IPS DF 6.9 (cell line): ENCODE data around the gene CCDC174.

Source experiments
- DNase-seq: peaks from one replicate; pipeline ENCODE4 v3.0.0-alpha.2; 2013; ENCODE audit warnings: low read depth, low spot score
- H3K27ac ChIP-seq: one replicate; pipeline ENCODE4 v1.5.1; 2013; ENCODE audit warnings: low read length, control low read depth
- H3K27me3 ChIP-seq: 2 replicates; pipeline ENCODE4 v1.6.1; 2013; ENCODE audit warnings: mild to moderate bottlenecking, low read length; ENCODE audit not compliant: control insufficient read depth, insufficient read depth
- H3K36me3 ChIP-seq: 2 replicates; pipeline ENCODE4 v1.6.1; 2013; ENCODE audit warnings: low read length; ENCODE audit not compliant: control insufficient read depth, insufficient read depth
- H3K4me1 ChIP-seq: 2 replicates; pipeline ENCODE4 v1.6.1; 2013; ENCODE audit warnings: low read length; ENCODE audit not compliant: control insufficient read depth, insufficient read depth
- H3K4me3 ChIP-seq: 2 replicates; pipeline ENCODE4 v1.5.1; 2013; ENCODE audit warnings: mild to moderate bottlenecking, low read length
- H3K9me3 ChIP-seq: 2 replicates; pipeline ENCODE4 v1.6.1; 2013; ENCODE audit warnings: low read length, inconsistent platforms; ENCODE audit not compliant: control insufficient read depth, insufficient read depth
- WGBS: extraction: QIAGEN DNeasy Blood & Tissue Kit; methylation state at CpG from one replicate; pipeline ENCODE4 v1.1.7; 2013; ENCODE audit warnings: mixed read lengths, missing lambda C conversion rate; ENCODE audit not compliant: insufficient read length, insufficient coverage; 5-methylcytosine and 5-hydroxymethylcytosine counted together

Gene CCDC174

GRCh38 chr3:14721126-14721864, 69.7 kb downstream of the CCDC174 start:
- Histone ChIP-seq H3K27ac (no peak overlapping the region), H3K4me3 (no peak overlapping the region), H3K27me3 (no peaks in the 10 kb centered on the region), H3K4me1 (no peaks in the 10 kb centered on the region), H3K9me3 (no peaks in the 10 kb centered on the region), H3K36me3 (no peaks in the 10 kb centered on the region)
- DNase-seq: no peak
- no CpG with 5 or more reads among the region's 8 CpGs for WGBS
